ENCODE measurements around the gene LRMDA. TPM values are rescaled to one million over a fixed set of nuclear protein-coding genes. Genes with fewer than 3 reads are reported as not detected.

LRMDA gene
- total RNA-seq, 1 donor from 2014 or later, result not detected

DNA sequence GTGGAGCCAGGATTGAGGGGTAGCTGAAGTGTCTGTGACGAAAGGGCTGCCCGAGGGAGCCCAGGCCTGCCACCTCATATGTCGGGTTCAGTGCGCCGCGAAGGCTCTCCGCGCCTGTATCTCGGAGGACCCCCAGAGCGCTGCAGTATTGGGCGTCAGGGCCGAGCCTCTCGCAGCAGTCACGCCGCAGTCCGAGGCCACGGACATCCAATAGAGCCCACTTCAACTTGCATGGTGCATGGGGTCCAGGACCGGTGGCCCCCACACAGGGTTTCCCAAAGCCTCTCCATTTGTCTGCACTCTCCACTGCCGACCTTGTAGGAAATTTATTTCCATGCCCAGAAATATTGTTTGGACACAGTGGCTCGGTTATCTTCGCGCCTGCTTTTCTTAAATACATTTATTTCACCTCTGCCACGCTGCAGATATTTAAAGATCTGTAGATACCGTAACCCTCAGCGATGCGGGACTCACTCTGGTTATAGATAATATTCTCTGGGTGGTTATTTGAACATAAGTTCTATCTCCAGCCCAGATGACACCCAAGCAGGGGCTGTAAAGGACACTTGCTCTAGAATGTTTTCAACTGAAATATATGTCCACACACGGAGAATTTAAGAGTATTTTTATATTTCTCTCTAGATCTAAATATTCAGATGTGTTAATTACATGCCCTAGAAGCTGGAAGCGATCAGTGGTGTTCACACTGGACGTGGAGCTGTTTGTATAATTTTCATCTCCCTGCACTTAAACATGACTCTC, 24.8 kb upstream of the LRMDA start:
- no peak for DNase-seq
- intact Hi-C loops (cut with micrococcal nuclease), result no loop called here
- peak overlapping the region; percentile 69 for H3K4me3 Mint-ChIP-seq
- H3K36me3 Mint-ChIP-seq (ENCODE audit: low read depth), result peaks cover 5% of the 10 kb centered on the region
- no peaks in the 10 kb centered on the region for H3K9me3 Mint-ChIP-seq
- H3K27me3 Mint-ChIP-seq, result peaks cover 81% of the 10 kb centered on the region
- peaks cover 26% of the 10 kb centered on the region for H3K4me1 Mint-ChIP-seq
- H3K27ac Mint-ChIP-seq, result no peak overlapping the region

DNA sequence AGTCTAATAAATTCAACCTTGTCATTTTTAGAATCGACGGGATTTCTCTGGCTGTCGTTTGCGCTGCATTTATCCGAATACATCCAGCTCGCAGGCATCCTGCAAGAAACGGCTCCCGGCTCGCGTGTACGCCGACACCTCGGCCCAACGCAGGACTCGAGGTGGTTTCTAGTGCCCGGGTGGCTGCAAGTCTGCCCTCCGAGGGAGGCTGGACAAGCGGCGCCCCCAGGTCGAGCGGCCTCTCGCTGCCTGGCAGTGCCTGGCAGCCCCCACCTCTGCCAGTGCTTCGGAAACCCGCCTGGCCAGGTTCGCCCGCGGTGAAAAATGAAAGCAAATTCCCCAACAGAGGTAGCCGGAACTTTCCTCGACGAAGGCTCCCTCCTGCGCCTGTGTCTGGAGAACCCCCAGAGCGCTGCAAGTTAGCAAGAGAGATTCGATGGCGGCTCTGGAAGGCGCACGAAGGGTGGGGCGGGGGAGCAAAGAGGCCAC, 24.2 kb upstream of the LRMDA start:
- H3K27ac Mint-ChIP-seq, result no peak overlapping the region
- DNase-seq, result peak; percentile 58
- intact Hi-C loops (cut with micrococcal nuclease), result no loop called here
- H3K4me3 Mint-ChIP-seq, result peak overlapping the region; percentile 69
- H3K27me3 Mint-ChIP-seq, result peaks cover 78% of the 10 kb centered on the region
- peaks cover 23% of the 10 kb centered on the region for H3K4me1 Mint-ChIP-seq
- H3K9me3 Mint-ChIP-seq, result no peaks in the 10 kb centered on the region
- H3K36me3 Mint-ChIP-seq (ENCODE audit: low read depth), result peaks cover 5% of the 10 kb centered on the region

DNA sequence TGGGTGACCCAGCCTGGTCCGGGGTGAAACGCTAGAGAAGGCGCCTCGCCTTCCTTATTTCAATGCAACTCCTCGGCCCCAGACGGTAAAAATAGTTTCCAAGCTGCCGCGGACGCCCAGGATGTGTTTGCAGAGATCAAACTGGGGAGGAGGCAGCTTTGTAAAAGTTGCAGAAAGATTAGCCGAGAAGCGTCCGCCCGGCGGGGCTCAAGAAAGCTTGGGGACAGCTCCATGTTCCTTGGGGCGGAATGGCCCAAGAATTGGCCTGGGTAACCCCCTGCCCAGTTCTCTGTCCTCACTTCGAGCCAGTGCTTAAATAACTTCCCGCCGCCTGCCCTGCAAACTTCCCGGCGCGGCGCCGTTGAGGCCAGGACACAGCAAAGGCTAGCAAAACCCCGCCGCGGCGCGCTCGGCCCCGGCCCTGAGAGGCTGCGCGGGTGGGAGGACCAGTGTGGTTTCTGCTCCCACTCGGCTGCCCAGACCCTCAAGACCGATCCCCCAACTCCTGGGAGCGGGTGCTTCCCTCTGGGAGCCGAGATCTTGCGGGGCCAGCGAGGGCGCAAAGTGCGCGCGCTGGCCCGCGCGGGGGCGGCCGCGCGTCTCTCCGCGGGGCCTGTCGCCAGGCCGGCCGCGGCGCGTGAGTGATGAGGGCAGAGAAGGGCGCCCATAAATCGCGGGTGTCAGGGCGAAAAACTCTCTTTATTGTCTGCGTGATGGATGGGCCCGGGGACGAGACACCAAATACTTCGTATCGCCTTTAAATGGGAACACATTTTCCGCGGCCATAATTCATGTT, 23.5 kb upstream of the LRMDA start:
- Mint-ChIP-seq H3K27me3 (peaks cover 77% of the 10 kb centered on the region), H3K4me3 (peak overlapping the region; percentile 69), H3K36me3 (ENCODE audit: low read depth) (peaks cover 3% of the 10 kb centered on the region), H3K9me3 (no peaks in the 10 kb centered on the region), H3K27ac (no peak overlapping the region), H3K4me1 (peaks cover 19% of the 10 kb centered on the region)
- DNase-seq, result no peak
- intact Hi-C loops (cut with micrococcal nuclease), result no loop called here

DNA sequence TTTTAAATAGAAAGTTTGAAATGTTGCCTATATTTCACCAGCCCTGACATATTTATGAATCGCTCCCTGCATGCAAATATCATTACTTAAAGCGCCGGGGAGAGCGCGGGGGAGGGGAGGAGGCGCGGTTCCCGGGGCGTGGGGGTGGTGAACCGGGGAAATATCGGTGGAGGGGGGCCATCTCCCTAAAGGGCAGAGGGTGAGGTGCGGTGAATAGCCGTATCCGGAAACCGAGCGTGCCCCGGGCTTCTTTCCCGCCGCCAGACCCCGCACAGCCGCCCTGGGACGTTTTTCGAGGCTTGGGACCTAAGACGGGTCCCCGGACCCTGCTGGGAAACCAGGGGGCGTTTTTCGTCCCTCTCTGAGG, 22.9 kb upstream of the LRMDA start:
- no peak for DNase-seq
- Mint-ChIP-seq H3K4me1 (peaks cover 14% of the 10 kb centered on the region), H3K27ac (no peak overlapping the region), H3K36me3 (ENCODE audit: low read depth) (peaks cover 3% of the 10 kb centered on the region), H3K27me3 (peaks cover 73% of the 10 kb centered on the region), H3K9me3 (no peaks in the 10 kb centered on the region), H3K4me3 (peak overlapping the region; percentile 62)
- intact Hi-C loops (cut with micrococcal nuclease), result no loop called here

DNA sequence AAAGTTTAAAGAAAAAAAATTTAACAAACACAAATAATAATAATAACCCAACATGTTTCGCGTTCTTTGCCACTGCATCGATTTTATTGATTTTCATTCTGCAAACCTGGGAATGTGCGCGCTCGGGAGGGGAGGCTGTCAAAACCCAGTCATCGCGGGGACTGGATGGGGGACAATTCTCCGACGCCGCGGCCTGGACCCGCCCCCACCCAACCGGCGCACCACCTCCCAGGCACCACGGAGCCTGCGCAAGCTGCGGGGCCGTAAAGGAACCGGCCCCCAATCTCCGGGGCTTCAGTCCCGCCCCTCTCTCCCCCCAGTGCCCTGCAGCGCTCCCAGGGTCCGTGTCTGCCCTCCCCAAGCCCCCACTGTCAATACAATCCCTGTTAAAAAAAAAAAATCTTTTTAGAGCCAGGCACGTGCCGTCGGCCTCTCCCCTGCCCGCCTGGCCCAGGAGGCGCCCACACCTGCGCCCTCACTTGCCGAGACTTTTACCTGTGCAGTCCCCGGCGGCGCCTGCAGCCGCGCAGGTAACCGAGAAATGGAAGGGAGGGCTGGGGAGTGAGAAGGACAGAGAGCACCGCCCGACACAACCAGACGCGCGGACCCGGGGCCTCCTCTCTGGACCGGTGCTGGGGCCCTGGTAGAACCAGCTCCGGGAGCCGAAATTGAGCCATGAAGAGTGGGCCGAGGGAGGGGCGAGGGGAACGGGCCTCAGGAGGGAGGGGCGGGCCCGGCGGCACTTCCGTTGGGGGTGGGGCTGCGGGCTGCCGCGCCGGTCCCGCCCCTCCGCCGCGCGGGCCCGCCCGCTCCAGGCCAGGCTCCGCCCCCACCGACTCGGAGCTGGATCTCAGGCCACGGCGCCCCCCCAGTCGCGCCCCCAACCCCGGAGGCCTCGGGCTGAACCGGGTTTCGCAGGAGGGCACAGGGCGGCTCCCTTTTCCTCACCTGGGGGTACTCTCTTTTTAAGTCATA, 22.2 kb upstream of the LRMDA start:
- Mint-ChIP-seq H3K36me3 (ENCODE audit: low read depth) (no peaks in the 10 kb centered on the region), H3K4me3 (peak overlapping the region; percentile 68), H3K27ac (no peak overlapping the region), H3K9me3 (no peaks in the 10 kb centered on the region), H3K27me3 (peaks cover 68% of the 10 kb centered on the region), H3K4me1 (peaks cover 11% of the 10 kb centered on the region)
- intact Hi-C loops (cut with micrococcal nuclease), result no loop called here
- DNase-seq, result peak; percentile 76

DNA sequence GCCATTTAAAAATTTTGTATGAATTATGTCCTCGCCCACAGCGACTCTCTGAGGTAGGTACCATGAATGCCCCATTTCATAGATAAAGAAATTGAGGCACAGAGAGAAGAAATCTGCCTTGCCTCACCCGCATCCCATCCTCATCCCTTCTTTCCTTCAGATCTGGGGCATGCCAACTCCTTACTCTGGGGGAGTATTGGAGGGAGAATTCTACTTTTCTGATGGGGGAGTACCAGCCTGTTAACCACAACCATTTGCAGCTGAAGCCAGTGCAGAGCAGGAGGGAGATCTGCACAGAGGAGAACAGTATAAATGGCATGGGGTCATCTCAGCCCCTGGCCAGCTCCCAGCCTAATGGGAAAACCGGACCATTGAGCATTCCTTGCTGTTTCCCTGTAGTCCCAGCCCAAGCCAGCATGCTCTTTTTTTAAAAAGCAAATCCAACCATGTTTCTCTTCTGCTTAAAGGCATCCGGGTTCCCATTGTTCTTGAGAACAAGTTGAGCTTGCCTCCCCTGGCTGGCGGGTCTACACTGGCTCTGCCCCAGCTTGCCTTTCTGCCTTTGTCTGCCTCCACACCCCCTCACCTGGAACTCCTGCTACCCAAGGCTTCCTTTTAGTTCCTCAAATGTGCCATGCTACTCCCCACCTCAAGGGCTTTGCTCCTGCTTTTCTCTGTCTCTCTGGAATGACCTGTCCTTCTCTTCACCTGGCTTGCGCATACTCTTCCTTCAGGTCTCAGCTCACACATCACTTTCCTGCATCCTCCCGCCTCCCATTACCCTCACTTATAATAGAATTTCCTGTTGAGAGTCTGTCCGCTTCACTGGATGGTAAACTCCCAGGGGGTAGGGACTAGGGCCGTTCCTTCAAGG, 21.1 kb upstream of the LRMDA start:
- Mint-ChIP-seq H3K4me1 (peaks cover 11% of the 10 kb centered on the region), H3K9me3 (no peaks in the 10 kb centered on the region), H3K27me3 (peaks cover 62% of the 10 kb centered on the region), H3K36me3 (ENCODE audit: low read depth) (no peaks in the 10 kb centered on the region), H3K27ac (no peak overlapping the region), H3K4me3 (peak overlapping the region; percentile 65)
- no peak for DNase-seq
- intact Hi-C loops (cut with micrococcal nuclease), result no loop called here

DNA sequence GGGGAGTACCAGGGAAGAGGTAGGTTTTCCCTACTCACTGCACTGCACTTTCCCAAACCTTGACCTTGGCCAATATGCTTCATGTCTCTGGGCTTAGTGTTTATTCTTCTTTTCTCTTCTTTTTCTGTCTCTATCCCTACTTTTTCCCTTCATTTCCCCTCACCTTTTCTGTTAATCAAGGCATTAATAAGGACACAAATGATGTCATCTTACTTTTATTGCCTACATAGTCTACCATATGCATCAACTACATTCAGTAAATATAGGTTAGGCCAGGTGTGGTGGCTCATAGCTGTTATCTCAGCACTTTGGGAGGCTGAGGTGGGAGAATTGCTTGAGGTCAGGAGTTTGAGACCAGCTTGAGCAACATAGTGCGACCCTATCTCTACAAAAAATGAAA, 16.9 kb upstream of the LRMDA start:
- DNase-seq, result no peak
- Mint-ChIP-seq H3K36me3 (ENCODE audit: low read depth) (no peaks in the 10 kb centered on the region), H3K4me1 (peaks cover 3% of the 10 kb centered on the region), H3K9me3 (no peaks in the 10 kb centered on the region), H3K27me3 (peaks cover 33% of the 10 kb centered on the region), H3K27ac (no peak overlapping the region), H3K4me3 (no peak overlapping the region)
- intact Hi-C loops (cut with micrococcal nuclease), result no loop called here

DNA sequence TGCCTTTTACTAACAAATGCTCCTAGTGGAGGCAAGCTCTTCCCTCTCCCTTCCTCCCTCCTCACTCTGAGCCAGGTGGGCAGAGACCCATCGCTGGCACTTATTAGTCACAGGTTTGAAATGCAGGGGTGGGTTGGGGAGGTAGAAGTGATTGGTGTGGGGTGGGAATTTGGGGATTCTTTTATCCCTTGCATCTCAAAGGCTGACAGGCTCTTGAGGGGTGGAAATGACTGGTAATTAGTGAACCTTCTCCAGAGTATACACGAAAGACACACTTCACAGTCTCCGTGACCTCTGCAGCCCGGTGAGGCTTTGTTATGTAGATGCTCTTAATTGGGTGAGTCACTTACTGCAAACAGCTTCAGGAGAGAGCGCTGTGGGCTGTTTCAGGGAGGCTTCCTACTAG, 13.9 kb upstream of the LRMDA start:
- H3K4me3 Mint-ChIP-seq, result no peak overlapping the region

DNA sequence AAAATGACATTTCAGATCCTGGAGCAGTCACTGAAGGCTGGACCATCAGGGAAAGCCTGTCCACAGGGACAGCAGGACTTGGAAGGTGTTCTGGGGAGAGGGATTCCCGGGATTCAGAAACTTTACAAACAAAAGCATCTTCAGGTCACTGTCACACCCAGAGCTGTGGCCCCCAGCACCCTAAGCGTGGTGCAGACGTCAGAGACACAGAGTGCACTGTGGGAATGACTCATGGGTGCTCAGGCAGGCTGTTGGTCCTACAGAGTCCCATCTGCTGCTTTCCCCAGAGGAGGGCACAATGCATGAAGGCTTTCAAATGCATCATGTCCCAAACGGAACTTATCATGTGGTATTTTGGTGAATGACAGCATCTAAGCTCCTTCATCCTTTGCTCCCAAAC, 13.1 kb upstream of the LRMDA start:
- Mint-ChIP-seq H3K27ac (no peak overlapping the region), H3K36me3 (ENCODE audit: low read depth) (no peaks in the 10 kb centered on the region), H3K4me3 (no peak overlapping the region), H3K4me1 (no peaks in the 10 kb centered on the region), H3K27me3 (peaks cover 6% of the 10 kb centered on the region), H3K9me3 (no peaks in the 10 kb centered on the region)
- intact Hi-C loops (cut with micrococcal nuclease), result no loop called here
- no peak for DNase-seq

More for the DNA sequence above, 13.9 kb upstream of the LRMDA start:
- Mint-ChIP-seq H3K27ac (no peak overlapping the region), H3K4me1 (no peaks in the 10 kb centered on the region), H3K36me3 (ENCODE audit: low read depth) (no peaks in the 10 kb centered on the region), H3K9me3 (no peaks in the 10 kb centered on the region), H3K27me3 (peaks cover 10% of the 10 kb centered on the region)
- no peak for DNase-seq
- intact Hi-C loops (cut with micrococcal nuclease), result no loop called here

DNA sequence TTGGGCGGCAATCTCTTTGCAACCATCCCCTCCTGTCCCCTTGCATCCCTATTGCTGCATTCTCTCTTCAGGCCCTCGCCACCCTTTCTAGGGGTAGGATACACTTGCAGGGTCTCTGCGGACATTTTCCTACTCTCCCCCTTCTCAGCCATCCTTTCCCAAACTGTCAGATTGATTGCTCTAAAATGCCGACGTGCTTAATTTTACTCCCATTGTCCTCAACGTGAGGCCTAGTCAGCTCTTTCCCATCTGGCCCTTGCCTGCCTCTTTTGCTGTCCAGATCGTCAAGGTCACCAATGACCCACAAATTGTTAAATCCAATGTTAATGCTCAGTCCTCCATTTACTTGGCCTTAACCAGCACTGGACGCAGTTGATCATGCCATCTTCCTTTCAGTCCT, 12.7 kb upstream of the LRMDA start:
- no peak overlapping the region for H3K27ac Mint-ChIP-seq
- H3K9me3 Mint-ChIP-seq, result no peaks in the 10 kb centered on the region
- H3K4me3 Mint-ChIP-seq, result no peak overlapping the region
- no peaks in the 10 kb centered on the region for H3K36me3 Mint-ChIP-seq (ENCODE audit: low read depth)
- no peak for DNase-seq
- no peaks in the 10 kb centered on the region for H3K4me1 Mint-ChIP-seq
- peaks cover 6% of the 10 kb centered on the region for H3K27me3 Mint-ChIP-seq
- intact Hi-C loops (cut with micrococcal nuclease), result no loop called here

DNA sequence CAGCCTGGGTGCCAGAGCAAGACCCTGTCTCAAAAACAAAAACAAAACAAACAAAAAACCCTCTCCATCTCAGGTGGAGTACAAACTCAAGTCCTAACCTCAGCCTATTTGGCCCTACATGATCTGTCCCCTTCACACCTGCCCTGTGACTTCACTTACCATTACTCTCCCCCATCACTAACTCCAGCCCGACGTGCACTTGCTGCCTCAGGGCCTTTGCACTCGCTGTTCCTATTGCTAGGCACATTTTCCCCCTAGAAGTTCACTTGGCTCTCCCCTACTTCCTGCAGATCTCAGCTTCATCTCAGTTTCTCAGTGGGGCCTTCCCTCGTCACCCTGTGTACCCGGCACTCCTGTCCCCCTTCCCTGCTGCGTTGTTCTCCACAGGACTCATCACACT, 8.5 kb upstream of the LRMDA start:
- H3K27me3 Mint-ChIP-seq, result peaks cover 2% of the 10 kb centered on the region

DNA sequence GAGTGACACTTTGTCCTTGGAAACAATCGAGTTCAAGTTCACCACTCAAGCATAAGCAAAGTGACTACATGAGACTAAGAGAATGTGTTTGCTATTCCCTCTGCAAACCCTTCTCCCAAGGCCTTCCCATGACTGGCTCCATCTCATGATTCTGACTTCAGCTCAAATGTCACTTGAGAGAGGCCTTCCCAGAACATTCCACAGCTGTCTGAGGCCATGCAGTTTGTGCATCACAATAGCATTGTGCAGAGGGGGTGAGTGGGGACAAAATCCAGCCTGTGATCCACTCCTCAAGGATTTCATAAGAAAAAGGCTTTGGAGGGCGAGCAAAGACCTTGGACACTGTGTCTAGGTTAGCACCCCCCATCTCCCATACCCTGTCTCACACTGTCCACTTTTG, 6.9 kb upstream of the LRMDA start:
- Mint-ChIP-seq H3K9me3 (no peaks in the 10 kb centered on the region), H3K4me1 (no peaks in the 10 kb centered on the region), H3K36me3 (ENCODE audit: low read depth) (no peaks in the 10 kb centered on the region), H3K4me3 (no peak overlapping the region), H3K27me3 (peaks cover 6% of the 10 kb centered on the region), H3K27ac (no peak overlapping the region)
- intact Hi-C loops (cut with micrococcal nuclease), result no loop called here
- DNase-seq, result no peak

More for the DNA sequence above, 8.5 kb upstream of the LRMDA start:
- H3K4me1 Mint-ChIP-seq, result no peaks in the 10 kb centered on the region
- H3K36me3 Mint-ChIP-seq (ENCODE audit: low read depth), result no peaks in the 10 kb centered on the region
- H3K27ac Mint-ChIP-seq, result no peak overlapping the region
- H3K4me3 Mint-ChIP-seq, result no peak overlapping the region
- intact Hi-C loops (cut with micrococcal nuclease), result no loop called here
- no peaks in the 10 kb centered on the region for H3K9me3 Mint-ChIP-seq
- DNase-seq, result no peak
